ENCODE measurements around the gene CYB5R3.
"Not testable (repeated sequence)": the region's sequence is repeated elsewhere in the genome, so short reads cannot be mapped to it uniquely, and the experiment has no call there.

The CYB5R3 gene

DNA sequence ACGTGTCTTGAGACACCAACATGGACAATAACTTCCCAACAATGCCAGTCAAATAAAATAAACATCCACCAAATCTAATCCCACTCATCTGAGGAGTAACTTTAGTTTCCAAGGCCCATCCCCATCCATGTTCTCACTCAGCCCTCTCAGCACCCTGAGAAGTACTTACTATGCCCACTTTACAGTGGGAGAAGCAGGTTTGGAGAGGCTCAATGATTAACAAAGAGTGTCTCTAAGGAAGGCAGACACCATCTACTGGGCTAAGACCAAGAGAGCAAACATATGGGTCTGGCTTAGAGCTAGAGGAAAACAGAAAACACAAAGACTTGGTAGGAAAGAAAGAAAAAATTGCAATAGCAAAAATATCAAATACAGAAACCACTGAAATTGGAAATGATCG, 45.8 kb downstream of the CYB5R3 start:
- DNase-seq (ENCODE audit: low read depth, low spot score), result no peak

DNA sequence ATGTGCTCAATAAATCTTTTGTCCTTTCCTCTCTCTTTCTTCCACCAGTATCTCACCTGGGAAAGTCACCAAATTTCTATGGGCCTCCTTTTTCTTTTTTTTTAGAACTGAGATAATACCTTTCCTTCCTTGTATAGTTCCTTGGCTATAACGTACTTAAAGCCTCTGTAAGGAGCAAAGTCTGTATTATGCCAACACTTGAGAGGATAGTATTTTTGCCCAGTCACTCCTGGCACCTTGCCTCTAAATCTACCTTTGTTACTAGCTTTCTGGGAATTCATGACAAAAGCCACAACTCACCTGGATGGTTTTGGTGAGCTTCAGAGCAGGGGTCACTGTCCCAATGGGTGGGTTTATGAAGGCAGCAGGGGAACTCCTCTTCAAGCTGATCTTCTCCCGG, 46.7 kb downstream of the CYB5R3 start:
- no peak for DNase-seq (ENCODE audit: low read depth, low spot score)

DNA sequence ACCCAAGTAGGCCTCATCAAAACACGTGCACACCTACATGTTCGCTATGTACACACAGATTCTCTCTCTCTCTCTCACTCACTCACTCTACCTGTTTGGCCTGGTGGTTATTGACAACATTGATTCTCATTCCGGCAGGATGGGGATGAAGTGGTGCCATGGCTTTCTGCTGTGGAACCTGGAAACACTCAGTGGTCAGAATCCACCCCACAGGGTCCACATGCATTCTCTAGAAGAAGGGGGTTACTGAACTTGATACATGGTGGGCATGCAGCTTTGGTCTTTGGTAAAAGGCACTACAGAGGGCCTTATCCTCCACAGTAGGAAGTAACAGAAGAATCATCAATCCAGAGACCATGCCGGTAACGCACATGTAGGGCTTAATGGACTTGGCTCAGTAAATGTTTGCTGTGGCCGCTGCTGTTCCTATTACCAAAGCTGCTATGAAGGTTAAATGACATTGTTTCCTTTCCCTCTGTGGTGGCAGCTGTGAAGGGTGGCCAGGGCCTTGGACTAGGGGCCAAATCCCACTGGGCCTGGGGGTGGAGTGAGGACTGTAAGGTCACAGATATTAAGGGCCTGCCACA, 47.2 kb downstream of the CYB5R3 start:
- no peak for DNase-seq (ENCODE audit: low read depth, low spot score)

DNA sequence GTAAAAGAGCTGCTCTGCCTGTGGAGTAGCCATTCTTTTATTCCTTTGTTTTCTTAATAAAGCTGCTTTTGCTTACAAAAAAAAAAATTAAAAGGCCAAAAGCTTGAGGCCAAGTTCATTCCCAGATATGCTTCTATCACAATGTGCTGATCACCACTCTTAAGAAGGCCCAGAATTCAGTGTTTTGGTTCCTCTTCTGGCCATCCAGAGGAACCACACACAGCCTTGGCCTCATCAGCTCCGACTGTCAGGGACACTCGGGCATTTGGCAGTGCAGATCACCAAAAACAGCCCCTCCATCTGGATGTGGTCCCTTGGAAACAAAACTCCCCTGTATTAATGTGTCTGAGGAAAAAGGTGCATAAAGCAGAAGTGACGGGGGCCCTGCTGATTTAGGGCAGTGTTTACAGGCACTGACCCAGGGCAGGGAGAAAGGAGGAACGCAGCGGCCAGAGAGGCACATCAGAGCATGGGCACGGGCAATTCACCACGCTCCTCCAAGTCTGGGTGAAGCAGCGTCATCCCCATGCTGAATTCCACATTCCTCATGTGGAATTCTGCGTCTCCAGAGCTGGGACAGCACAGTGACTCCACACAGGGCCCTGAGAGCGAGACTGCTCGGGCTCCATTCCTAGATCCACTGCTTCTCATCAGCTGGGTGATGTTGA, 52.2 kb downstream of the CYB5R3 start:
- DNase-seq (ENCODE audit: low read depth, low spot score), result no peak

- no peak for DNase-seq (ENCODE audit: low read depth, low spot score)
Measured at GRCh38 chr22:42596336-42596735, 52.9 kb downstream of the CYB5R3 start.

DNA sequence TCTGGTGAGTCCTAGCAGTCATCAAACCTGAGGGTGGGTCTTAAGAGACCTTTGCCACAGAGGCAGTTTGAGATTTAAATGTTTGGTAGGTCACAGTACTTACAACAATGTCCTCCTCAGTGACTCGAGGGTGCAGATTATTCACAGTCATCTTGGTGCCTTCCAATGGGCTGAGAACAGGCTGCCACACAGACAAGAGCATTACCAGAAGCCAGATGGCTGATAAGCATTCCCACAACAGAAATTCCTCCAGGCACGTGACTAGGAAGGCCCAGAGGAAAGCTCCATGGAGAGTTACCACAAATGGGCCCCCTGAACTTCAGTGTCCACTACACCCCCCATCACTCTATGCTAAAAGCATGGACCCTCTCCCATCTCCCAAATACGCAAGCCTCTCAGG, 53.8 kb downstream of the CYB5R3 start:
- DNase-seq (ENCODE audit: low read depth, low spot score), result no peak

DNA sequence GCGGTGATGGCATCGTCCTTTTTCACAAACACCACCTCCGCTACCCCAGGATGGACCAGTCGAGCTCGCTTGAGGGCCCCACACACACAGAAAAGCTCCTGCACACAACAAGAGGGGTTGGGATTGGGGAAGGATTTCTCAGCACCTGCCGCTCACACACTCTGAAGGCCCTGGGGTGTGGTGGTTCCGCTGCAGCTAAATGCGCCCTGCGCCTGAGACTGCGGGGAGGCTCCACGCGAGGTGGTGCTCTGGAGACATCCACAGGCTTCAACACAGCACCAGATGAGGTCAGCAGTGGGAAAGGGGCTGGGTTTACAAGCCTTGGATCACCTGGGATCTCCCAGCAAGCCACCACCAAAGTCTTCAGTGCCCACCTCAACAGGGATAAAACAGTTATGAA, 57.2 kb downstream of the CYB5R3 start:
- no peak for DNase-seq (ENCODE audit: low read depth, low spot score)

GRCh38 chr22:42587588-42588175, 61.5 kb downstream of the CYB5R3 start:
- no peak for DNase-seq (ENCODE audit: low read depth, low spot score)

DNA sequence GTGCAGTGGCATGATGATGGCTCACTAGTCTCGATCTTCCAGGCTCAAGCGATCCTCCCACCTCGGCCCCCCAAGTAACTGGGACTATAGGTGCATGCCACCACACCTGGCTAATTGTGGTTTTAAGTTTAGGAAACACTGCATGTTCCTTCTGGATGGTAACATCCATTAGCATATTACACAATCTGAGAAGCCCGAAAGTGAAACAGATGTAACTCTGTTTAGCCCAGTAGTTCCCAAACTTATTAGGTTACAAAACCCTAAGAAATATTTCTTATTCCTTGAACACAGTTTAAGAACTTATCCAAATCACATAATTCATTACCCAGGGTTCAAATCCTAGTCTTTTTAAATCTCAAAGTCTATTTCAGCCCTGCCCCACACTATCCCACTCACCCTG, 62.8 kb downstream of the CYB5R3 start:
- DNase-seq (ENCODE audit: low read depth, low spot score), result no peak

- no peak for DNase-seq (ENCODE audit: low read depth, low spot score)
Measured at GRCh38 chr22:42585096-42585495, 64.1 kb downstream of the CYB5R3 start.

DNA sequence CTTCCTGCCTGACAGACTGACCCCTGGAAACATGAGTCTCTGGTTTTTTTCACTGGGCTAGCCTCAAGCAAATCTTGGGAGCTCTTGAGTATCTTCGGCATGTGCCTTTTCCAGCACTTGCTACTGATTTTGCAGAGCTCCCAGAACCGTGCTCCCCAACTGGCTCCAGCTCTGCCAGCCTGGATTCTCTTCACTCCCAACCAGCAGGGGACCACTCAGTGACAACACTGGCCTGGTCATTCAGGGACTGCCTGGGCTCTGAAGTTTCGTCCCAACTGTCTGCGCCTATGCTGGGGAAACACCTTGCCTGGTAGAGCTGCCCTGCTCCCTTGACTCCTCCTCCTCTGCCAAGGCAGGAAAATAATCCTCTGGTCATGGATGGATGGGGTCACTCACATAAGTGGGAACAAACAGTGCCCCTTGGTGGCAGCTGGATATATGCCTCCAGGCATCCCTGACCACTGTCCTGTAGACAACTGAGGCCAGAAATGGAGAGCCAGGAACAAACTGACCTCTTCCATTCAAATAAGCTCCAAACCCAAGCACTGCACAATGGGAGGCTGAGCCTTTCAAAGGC, 64.7 kb downstream of the CYB5R3 start:
- no peak for DNase-seq (ENCODE audit: low read depth, low spot score)

GRCh38 chr22:42582987-42583386, 66.2 kb downstream of the CYB5R3 start:
- no peak for DNase-seq (ENCODE audit: low read depth, low spot score)

GRCh38 chr22:42581762-42582716, 67.2 kb downstream of the CYB5R3 start:
- DNase-seq (ENCODE audit: low read depth, low spot score), result peak; percentile 88

DNA sequence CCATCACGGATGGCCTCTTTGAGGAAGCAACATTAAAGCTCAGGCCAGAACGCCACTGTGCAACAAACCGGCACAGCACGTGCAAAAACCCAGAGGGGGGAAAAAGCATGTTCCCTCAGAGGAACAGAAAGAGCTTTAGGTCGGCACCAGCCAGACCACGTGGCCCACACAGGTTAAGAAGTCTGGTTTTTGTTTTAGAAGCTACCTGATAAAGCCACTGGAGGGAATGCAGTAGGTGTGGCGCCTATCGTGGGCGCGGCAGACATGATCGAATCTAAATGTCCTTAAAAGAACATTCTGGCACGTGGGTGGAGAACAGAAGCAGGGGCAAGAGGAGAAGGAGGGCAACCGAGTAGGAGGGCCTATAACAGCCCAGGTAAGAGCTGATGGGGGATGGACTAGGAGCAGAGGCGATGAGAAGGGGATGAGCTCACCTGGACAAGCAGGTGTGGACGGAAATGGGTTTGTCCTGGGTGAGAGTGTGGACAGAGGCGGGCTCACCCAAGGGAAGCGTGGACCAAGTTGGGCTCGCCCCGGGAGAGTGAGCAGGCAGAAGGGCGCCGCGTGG, 67.9 kb downstream of the CYB5R3 start:
- not testable (repeated sequence) for DNase-seq (ENCODE audit: low read depth, low spot score)

GRCh38 chr22:42580040-42580439, 69.2 kb downstream of the CYB5R3 start:
- DNase-seq (ENCODE audit: low read depth, low spot score), result not testable (repeated sequence)

GRCh38 chr22:42577623-42578240, 71.5 kb downstream of the CYB5R3 start:
- no peak for DNase-seq (ENCODE audit: low read depth, low spot score)

GRCh38 chr22:42577141-42577540, 72.1 kb downstream of the CYB5R3 start:
- DNase-seq (ENCODE audit: low read depth, low spot score), result not testable (repeated sequence)

DNA sequence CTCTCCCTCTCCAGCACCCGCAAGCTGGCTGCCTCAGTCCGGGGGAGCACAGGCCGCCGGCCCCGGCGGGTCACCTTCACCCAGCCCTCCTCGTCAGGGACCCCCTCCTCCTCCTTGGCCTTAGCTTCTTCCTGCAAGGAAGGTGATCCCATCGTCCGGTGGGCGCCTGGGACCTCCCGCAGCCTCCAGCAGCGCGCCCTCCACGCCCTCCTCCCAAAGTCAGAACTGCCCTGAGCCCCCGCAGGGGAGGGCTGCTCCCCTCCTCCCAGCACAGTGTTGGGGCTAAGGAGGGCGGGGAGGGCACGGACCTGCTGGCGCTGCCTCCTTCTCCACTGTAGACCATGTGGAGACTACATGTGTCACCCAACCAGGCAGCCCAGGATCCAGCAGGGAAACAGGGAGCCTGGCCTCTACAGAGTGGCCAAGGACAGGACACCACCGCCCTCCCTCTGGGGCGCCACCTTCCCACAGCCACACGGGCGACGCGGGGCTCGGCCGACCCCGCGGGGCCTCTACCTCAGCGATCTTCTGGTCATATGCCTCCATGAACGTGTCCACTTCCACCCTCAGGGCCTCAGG, 73.1 kb downstream of the CYB5R3 start:
- DNase-seq (ENCODE audit: low read depth, low spot score), result not testable (repeated sequence)

DNA sequence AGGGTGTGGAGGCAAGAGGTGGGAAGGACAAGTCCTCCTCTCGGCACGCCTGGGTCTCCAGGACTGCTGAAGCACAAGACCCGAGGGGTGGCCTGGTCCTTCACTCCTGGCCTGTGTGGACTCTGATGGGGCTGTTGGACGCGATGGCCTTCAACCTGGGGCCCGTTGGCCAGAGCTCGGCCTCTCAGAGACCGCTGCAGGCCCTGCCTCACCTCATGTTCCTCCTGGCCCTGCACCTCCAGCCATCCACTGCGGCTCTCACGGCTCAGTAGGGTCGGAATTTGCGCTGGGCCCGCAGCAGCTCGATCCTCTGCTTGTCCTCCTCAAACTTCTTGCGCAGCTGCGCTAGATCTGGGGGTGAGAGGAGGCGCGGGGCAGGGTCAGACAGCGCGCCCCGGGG, 74.7 kb downstream of the CYB5R3 start:
- not testable (repeated sequence) for DNase-seq (ENCODE audit: low read depth, low spot score)

DNA sequence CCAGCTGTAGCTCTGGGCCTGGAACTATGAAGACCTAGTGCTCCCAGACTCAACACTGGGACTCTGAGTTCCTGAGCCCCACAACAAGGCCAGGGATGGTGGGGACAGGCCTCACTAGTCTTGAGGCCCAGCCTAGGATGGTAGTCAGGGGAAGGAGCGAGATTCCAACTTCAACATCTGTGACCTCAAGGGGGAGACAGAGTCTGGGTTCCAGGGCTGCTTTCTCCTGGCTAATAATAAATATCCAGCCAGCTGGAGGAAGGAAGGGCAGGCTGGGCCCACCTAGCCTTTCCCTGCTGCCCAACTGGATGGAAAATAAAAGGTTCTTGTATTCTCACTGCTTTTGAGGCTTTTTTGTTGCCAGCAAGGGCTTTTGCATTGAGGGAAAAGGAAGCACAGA, 75.1 kb downstream of the CYB5R3 start:
- not testable (repeated sequence) for DNase-seq (ENCODE audit: low read depth, low spot score)

- DNase-seq (ENCODE audit: low read depth, low spot score), result not testable (repeated sequence)
Measured at GRCh38 chr22:42571068-42571467, 78.1 kb downstream of the CYB5R3 start.
